Endothelial cell of umbilical vein (primary cell): Measurements from ENCODE around the gene HNRNPH3. TPM values are rescaled to one million over a fixed set of nuclear protein-coding genes. Genes with fewer than 3 reads are reported as not detected.

ENCODE experiments used
- BruUV-seq: library from RNA; stranded (reverse); fragments of 400-500 nt; replicated peaks from 2 replicates; lab custom pipeline; 2021; lab: Mats Ljungman, UMichigan
- CTCF ChIA-PET: fragments of 300-600, 350-600 bp; sonication (Branson Sonifier 250); formaldehyde crosslinking; loops from one replicate; lab custom pipeline; 2021; ENCODE audit warnings: antibody characterized with exemption, inconsistent platforms; lab: Charles Lee
- POLR2A ChIA-PET: fragments of 300-600, 350-600 bp; sonication (Branson Sonifier 250); formaldehyde crosslinking; loops from one replicate; lab custom pipeline; 2021; ENCODE audit warnings: antibody characterized with exemption, inconsistent platforms; lab: Charles Lee
- DNase-seq: peaks from one replicate; pipeline ENCODE4 v3.0.0-alpha.2; 2011; ENCODE audit warnings: low read depth, low spot score
- FAIRE-seq: peaks from 2 replicates; lab custom pipeline; 2011; peaks lifted over from hg19 to GRCh38; lab: Jason Lieb, UNC
- H2AFZ ChIP-seq: 2 replicates; pipeline ENCODE4 v1.6.0; 2012; ENCODE audit warnings: low read depth, low read length, control low read depth, inconsistent platforms
- H3K27ac ChIP-seq: 2 replicates; pipeline ENCODE4 v1.5.1; 2011; ENCODE audit warnings: low read depth, mild to moderate bottlenecking, control low read depth, low read length, moderate library complexity; ENCODE audit not compliant: insufficient read depth
- H3K27me3 ChIP-seq, 2 experiments: 2 replicates each; pipeline versions ENCODE4 v1.6.0 to v1.6.1; 2011; ENCODE audit warnings: low read length in 2 of 2, mixed read lengths in 1 of 2; ENCODE audit not compliant: control insufficient read depth in 2 of 2, insufficient read depth in 2 of 2
- H3K36me3 ChIP-seq, 2 experiments: 2 replicates in 1 of 2; 3 replicates in 1 of 2; pipeline ENCODE4 v1.5.1; 2011; ENCODE audit warnings: low read length in 2 of 2, mild to moderate bottlenecking in 1 of 2, moderate library complexity in 1 of 2; ENCODE audit not compliant: control insufficient read depth in 2 of 2, insufficient read depth in 2 of 2; ENCODE audit errors: extremely low read depth in 1 of 2
- H3K4me1 ChIP-seq: 3 replicates; pipeline ENCODE4 v1.5.1; 2011; ENCODE audit warnings: mild to moderate bottlenecking, low read length; ENCODE audit not compliant: control insufficient read depth, insufficient read depth; ENCODE audit errors: extremely low read depth
- H3K4me2 ChIP-seq: 2 replicates; pipeline ENCODE4 v1.6.1; 2011; ENCODE audit warnings: low read length, control low read depth, mixed read lengths; ENCODE audit not compliant: insufficient read depth
- H3K4me3 ChIP-seq, 3 experiments: fragments of 200-600 bp in 1 of 3; sonication (generic), shearing (Covaris generic) in 1 of 3; replicated peaks in 1 of 3; 2 replicates each; pipeline ENCODE4 v1.5.1; 2011 to 2016; ENCODE audit warnings: control low read depth in 3 of 3, low read length in 3 of 3, mild to moderate bottlenecking in 2 of 3, inconsistent platforms in 1 of 3, low read depth in 1 of 3, moderate library complexity in 1 of 3; ENCODE audit not compliant: insufficient read depth in 1 of 3
- H3K79me2 ChIP-seq: 2 replicates; pipeline ENCODE4 v1.6.0; 2012; ENCODE audit warnings: low read length, inconsistent platforms; ENCODE audit not compliant: control insufficient read depth, insufficient read depth
- H3K9ac ChIP-seq: replicated peaks from 2 replicates; pipeline ENCODE3; 2011; ENCODE audit warnings: low read length, control low read depth; ENCODE audit not compliant: insufficient read depth; ENCODE audit errors: extremely low read depth
- H3K9me1 ChIP-seq: replicated peaks from 3 replicates; pipeline ENCODE4 v1.6.0; 2011; ENCODE audit warnings: mild to moderate bottlenecking, low read length; ENCODE audit not compliant: control insufficient read depth, insufficient read depth; ENCODE audit errors: extremely low read depth
- H3K9me3 ChIP-seq: replicated peaks from 2 replicates; pipeline ENCODE4 v1.5.1; 2012; ENCODE audit warnings: low read length, inconsistent platforms; ENCODE audit not compliant: control insufficient read depth, insufficient read depth
- H4K20me1 ChIP-seq: replicated peaks from 2 replicates; pipeline ENCODE3; 2011; ENCODE audit warnings: mild to moderate bottlenecking, low read length; ENCODE audit not compliant: control insufficient read depth, insufficient read depth; ENCODE audit errors: extremely low read depth
- FOS ChIP-seq: IDR thresholded peaks from 2 replicates; pipeline ENCODE4 v1.6.1; 2011; ENCODE audit warnings: mild to moderate bottlenecking, low read length, moderate library complexity, borderline replicate concordance; ENCODE audit not compliant: insufficient read depth
- GATA2 ChIP-seq: IDR thresholded peaks from 2 replicates; pipeline ENCODE4 v1.7.0; 2011; ENCODE audit warnings: low read depth, mild to moderate bottlenecking, moderate library complexity, mixed read lengths, low read length; ENCODE audit not compliant: insufficient read length, insufficient read depth
- JUN ChIP-seq: IDR thresholded peaks from 2 replicates; pipeline ENCODE4 v1.6.1; 2011; ENCODE audit warnings: borderline replicate concordance, low read depth; ENCODE audit not compliant: insufficient read length, insufficient read depth
- MYC ChIP-seq: IDR thresholded peaks from one replicate; pipeline ENCODE4 v1.6.1; 2011; ENCODE audit warnings: mild to moderate bottlenecking, low read depth, low read length
- POLR2A ChIP-seq: IDR thresholded peaks from 2 replicates; pipeline ENCODE4 v1.6.1; 2012; ENCODE audit warnings: low read depth, mild to moderate bottlenecking, control low read depth, low read length
- dilution Hi-C: fragments of 300-500 bp; cut with MboI; formaldehyde crosslinking; loops from one replicate; pipeline ENCODE4 v1.15.0; 2019; ENCODE audit warnings: low sequenced_read_pairs; ENCODE audit not compliant: extremely low pct_ligation_motif_present
- intact Hi-C: fragments of 100-400 bp; cut with micrococcal nuclease; formaldehyde crosslinking; loops from one replicate; pipeline ENCODE4 v1.10.0; 2022
- polyA plus RNA-seq, 4 experiments: library from polyadenylated mRNA; depleted of rRNA in 3 of 4; stranded (reverse) in 3 of 4; unstranded in 1 of 4; fragments of >200 nt; gene quantifications; 2 replicates each; pipeline versions ENCODE4 v1.2.1 to v1.2.3, GENCODE V29; 2011 to 2012; ENCODE audit warnings: missing spikeins in 1 of 4
- total RNA-seq: library from RNA; stranded (reverse); gene quantifications from 2 replicates; pipeline ENCODE4 v1.2.3, GENCODE V29; 2021
- TF ChIP-seq, protein P1 (sequence below): IDR thresholded peaks from 2 replicates; pipeline ENCODE4 v1.6.1; 2011; ENCODE audit not compliant: insufficient read depth, insufficient read length
- TF ChIP-seq, protein P2 (sequence below), 2 donors: IDR thresholded peaks; 1 replicate in 1 of 2; 2 replicates in 1 of 2; pipeline ENCODE4 v1.5.1; 2011; ENCODE audit warnings: low read length in 2 of 2, mild to moderate bottlenecking in 2 of 2, moderate library complexity in 2 of 2, control low read depth in 1 of 2, inconsistent platforms in 1 of 2, low read depth in 1 of 2; ENCODE audit not compliant: insufficient read depth in 1 of 2; ENCODE audit errors: extremely low read depth in 1 of 2

HNRNPH3 gene
- total and polyA plus RNA-seq, 2 donors (not counting 3 experiments of a cell fraction or from before 2014, with no cell fraction given), result 34.0 to 151 TPM

- Histone ChIP-seq H3K9ac (no peak overlapping the region), H3K9me1 (no peaks in the 10 kb centered on the region), H3K79me2 (no peaks in the 10 kb centered on the region), H3K4me2 (no peak overlapping the region), H3K27ac (no peak overlapping the region), H3K9me3 (no peaks in the 10 kb centered on the region), H3K27me3 (no peaks in the 10 kb centered on the region), H2AFZ (no peak overlapping the region), H4K20me1 (no peaks in the 10 kb centered on the region), H3K4me3 (no peak overlapping the region), H3K36me3 (peaks cover 6 to 11% of the 10 kb centered on the region in 2 experiments), H3K4me1 (no peaks in the 10 kb centered on the region)
- BruUV-seq, result no TSS peak
- no peak for FAIRE-seq
- dilution Hi-C loops (no loop called here), intact Hi-C loops (no loop called here)
- TF ChIP-seq JUN, result no peak
- TF ChIP-seq, protein P1, sequence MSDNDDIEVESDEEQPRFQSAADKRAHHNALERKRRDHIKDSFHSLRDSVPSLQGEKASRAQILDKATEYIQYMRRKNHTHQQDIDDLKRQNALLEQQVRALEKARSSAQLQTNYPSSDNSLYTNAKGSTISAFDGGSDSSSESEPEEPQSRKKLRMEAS, result no peak
- no peak for TF ChIP-seq GATA2
- no peak for TF ChIP-seq POLR2A
- TF ChIP-seq, protein P2, sequence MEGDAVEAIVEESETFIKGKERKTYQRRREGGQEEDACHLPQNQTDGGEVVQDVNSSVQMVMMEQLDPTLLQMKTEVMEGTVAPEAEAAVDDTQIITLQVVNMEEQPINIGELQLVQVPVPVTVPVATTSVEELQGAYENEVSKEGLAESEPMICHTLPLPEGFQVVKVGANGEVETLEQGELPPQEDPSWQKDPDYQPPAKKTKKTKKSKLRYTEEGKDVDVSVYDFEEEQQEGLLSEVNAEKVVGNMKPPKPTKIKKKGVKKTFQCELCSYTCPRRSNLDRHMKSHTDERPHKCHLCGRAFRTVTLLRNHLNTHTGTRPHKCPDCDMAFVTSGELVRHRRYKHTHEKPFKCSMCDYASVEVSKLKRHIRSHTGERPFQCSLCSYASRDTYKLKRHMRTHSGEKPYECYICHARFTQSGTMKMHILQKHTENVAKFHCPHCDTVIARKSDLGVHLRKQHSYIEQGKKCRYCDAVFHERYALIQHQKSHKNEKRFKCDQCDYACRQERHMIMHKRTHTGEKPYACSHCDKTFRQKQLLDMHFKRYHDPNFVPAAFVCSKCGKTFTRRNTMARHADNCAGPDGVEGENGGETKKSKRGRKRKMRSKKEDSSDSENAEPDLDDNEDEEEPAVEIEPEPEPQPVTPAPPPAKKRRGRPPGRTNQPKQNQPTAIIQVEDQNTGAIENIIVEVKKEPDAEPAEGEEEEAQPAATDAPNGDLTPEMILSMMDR (IDR thresholded peaks at IDR 0.05; ENCODE audit: extremely low read depth in 1 of 2, insufficient read depth in 1 of 2, low read depth in 1 of 2, low read length in 2 of 2), result no peak
- no peak for TF ChIP-seq FOS
- TF ChIP-seq MYC, result no peak
- CTCF ChIA-PET, result interaction anchor here (0.6 to 4.0 kb wide), 3 partner anchors 15 to 185 kb away, joined by 3 to 32 read pairs (median 3); no protein-coding TSS in a partner anchor
- POLR2A ChIA-PET, result no interaction called here
- no peak for DNase-seq
Measured at GRCh38 chr10:68364101-68364886, 32.4 kb downstream of the HNRNPH3 start.
